ENCODE measurements around the gene CREBZF.

GRCh38 chr11:85695546-85695945 is 30.6 kb upstream of the CREBZF start:
- TF ChIP-seq CTCF (IDR thresholded peaks at IDR 0.05) (no peak), EZH2 (IDR thresholded peaks at IDR 0.05; ENCODE audit: borderline replicate concordance, insufficient read depth, low read depth, low read length, poor library complexity, severe bottlenecking) (no peak)

All from B cell (primary cell).